ENCODE data around the gene MAP1S.

DNA sequence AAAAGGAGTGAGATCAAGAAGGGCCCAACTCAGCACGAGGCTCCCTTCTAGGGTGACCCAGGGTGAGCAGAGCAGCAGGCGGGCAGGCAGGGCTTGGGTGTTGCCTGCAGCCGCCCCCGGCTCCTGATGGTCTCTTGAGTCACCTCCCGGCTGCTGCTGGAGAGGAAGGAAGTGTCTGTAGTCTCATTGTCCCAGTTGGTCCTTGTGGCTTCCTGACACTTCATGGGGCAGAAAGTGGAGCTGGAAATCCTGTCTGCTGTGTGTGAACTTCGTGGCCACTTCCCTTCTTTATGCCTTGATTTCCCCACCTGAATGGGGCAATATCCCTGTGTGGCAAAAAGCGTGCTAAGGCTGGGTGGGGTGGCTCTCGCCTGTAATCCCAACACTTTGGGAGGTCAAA, 2.5 kb downstream of the MAP1S start:
- TF ChIP-seq, protein P1, sequence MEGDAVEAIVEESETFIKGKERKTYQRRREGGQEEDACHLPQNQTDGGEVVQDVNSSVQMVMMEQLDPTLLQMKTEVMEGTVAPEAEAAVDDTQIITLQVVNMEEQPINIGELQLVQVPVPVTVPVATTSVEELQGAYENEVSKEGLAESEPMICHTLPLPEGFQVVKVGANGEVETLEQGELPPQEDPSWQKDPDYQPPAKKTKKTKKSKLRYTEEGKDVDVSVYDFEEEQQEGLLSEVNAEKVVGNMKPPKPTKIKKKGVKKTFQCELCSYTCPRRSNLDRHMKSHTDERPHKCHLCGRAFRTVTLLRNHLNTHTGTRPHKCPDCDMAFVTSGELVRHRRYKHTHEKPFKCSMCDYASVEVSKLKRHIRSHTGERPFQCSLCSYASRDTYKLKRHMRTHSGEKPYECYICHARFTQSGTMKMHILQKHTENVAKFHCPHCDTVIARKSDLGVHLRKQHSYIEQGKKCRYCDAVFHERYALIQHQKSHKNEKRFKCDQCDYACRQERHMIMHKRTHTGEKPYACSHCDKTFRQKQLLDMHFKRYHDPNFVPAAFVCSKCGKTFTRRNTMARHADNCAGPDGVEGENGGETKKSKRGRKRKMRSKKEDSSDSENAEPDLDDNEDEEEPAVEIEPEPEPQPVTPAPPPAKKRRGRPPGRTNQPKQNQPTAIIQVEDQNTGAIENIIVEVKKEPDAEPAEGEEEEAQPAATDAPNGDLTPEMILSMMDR (IDR thresholded peaks at IDR 0.05): no peak
- TF ChIP-seq POLR2A (IDR thresholded peaks at IDR 0.05): peak in 1 of 2 donors; percentile 7

Measured in adrenal gland (tissue), 5 donors.